GM12874 (cell line): ENCODE results near the gene SPA17.

Experiments used
- TF ChIP-seq, protein P1 (sequence below): IDR thresholded peaks from 2 replicates; pipeline ENCODE4 v1.5.1; 2011; ENCODE audit warnings: low read depth, mild to moderate bottlenecking, control low read depth, low read length, moderate library complexity; ENCODE audit not compliant: insufficient read depth

SPA17 gene

GRCh38 chr11:124663861-124664260, 9.8 kb upstream of the SPA17 start:
- TF ChIP-seq, protein P1, sequence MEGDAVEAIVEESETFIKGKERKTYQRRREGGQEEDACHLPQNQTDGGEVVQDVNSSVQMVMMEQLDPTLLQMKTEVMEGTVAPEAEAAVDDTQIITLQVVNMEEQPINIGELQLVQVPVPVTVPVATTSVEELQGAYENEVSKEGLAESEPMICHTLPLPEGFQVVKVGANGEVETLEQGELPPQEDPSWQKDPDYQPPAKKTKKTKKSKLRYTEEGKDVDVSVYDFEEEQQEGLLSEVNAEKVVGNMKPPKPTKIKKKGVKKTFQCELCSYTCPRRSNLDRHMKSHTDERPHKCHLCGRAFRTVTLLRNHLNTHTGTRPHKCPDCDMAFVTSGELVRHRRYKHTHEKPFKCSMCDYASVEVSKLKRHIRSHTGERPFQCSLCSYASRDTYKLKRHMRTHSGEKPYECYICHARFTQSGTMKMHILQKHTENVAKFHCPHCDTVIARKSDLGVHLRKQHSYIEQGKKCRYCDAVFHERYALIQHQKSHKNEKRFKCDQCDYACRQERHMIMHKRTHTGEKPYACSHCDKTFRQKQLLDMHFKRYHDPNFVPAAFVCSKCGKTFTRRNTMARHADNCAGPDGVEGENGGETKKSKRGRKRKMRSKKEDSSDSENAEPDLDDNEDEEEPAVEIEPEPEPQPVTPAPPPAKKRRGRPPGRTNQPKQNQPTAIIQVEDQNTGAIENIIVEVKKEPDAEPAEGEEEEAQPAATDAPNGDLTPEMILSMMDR: no peak

- TF ChIP-seq, protein P1: no peak
Observed at GRCh38 chr11:124667601-124668000, 6.1 kb upstream of the SPA17 start.

DNA sequence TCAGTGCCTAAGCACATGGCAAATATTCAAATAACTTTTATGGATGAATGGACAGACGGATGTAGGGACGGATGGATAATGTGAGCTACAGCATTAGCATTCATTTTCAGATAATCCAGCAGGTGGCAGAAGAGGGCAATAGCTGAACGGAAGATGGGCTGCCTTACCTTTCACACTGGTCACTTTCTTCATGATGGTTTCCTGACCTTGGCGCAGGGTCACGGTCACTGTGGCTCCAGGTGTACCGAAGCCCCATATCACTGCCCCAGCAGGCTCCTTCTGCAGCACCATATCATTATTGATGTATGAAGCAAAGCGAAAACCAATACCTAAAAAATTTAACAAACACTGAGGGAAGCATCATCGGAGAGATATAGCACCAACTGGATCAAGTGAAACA, 4.5 kb upstream of the SPA17 start:
- TF ChIP-seq, protein P1: peak; percentile 79

GRCh38 chr11:124670732-124671131, 3.0 kb upstream of the SPA17 start:
- TF ChIP-seq, protein P1: no peak

GRCh38 chr11:124672536-124673215, 1.0 kb upstream of the SPA17 start:
- TF ChIP-seq, protein P1: no peak

DNA sequence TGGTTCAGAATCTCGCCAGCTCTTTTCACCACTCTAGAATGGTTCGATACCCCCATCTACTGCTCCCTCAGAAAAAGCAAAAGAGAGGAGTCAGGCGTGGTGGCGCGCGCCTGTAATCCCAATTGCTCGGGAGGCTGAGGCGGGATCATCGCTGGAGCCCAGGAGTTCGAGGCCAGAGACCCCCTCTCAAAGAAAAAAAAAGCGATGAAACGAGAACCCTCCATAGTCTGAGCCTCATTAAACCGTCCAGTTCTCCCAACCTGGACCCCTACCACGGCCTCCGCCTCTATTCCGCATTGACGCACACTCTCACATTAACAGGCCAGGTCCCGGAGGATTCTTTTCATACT, 439 bp downstream of the SPA17 start:
- TF ChIP-seq, protein P1: no peak

GRCh38 chr11:124674571-124674970, 867 bp downstream of the SPA17 start:
- TF ChIP-seq, protein P1: no peak
